SU-DHL-6 (cell line): ENCODE data around the gene PPP1R13L.

Source experiments
- EZH2phosphoT487 ChIP-seq: fragments of 200-600 bp; sonication (generic), shearing (Covaris generic); conservative IDR thresholded peaks from 2 replicates; pipeline ENCODE4 v1.6.1; 2018; ENCODE audit warnings: mild to moderate bottlenecking, antibody characterized with exemption, low read length, moderate library complexity, mixed read lengths
- TF ChIP-seq, protein P1 (sequence below): fragments of 200-600 bp; sonication (generic); IDR thresholded peaks from one replicate; pipeline ENCODE4 v1.5.1; 2017; ENCODE audit warnings: antibody characterized with exemption, mild to moderate bottlenecking, low read length, moderate library complexity; ENCODE audit not compliant: insufficient read depth, poor library complexity, severe bottlenecking

GRCh38 chr19:45355402-45355801 lies 49.5 kb downstream of the PPP1R13L start:
- TF ChIP-seq, protein P1, sequence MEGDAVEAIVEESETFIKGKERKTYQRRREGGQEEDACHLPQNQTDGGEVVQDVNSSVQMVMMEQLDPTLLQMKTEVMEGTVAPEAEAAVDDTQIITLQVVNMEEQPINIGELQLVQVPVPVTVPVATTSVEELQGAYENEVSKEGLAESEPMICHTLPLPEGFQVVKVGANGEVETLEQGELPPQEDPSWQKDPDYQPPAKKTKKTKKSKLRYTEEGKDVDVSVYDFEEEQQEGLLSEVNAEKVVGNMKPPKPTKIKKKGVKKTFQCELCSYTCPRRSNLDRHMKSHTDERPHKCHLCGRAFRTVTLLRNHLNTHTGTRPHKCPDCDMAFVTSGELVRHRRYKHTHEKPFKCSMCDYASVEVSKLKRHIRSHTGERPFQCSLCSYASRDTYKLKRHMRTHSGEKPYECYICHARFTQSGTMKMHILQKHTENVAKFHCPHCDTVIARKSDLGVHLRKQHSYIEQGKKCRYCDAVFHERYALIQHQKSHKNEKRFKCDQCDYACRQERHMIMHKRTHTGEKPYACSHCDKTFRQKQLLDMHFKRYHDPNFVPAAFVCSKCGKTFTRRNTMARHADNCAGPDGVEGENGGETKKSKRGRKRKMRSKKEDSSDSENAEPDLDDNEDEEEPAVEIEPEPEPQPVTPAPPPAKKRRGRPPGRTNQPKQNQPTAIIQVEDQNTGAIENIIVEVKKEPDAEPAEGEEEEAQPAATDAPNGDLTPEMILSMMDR: no peak
- no peak for TF ChIP-seq EZH2phosphoT487
